Measurements from ENCODE around the gene ADH4.

DNA sequence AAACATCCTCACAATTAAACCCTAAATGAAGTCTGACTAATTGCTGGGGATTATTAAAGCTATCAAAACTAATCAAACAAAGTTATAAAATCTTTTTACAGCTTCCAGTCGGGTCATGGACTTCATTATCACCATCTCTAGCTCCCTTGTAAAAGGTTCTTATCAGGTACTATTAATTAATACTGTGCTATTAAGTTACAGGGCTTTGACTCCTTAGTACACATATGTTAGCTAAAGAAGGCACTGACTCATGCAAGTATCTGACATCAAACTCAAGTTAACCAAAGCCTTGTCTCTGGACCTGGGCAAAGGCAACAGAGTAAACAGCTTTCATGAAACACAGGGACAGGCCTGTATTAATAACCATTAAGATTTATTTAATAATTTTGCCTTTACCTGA, 7.9 kb upstream of the ADH4 start:
- TF ChIP-seq, protein P1, sequence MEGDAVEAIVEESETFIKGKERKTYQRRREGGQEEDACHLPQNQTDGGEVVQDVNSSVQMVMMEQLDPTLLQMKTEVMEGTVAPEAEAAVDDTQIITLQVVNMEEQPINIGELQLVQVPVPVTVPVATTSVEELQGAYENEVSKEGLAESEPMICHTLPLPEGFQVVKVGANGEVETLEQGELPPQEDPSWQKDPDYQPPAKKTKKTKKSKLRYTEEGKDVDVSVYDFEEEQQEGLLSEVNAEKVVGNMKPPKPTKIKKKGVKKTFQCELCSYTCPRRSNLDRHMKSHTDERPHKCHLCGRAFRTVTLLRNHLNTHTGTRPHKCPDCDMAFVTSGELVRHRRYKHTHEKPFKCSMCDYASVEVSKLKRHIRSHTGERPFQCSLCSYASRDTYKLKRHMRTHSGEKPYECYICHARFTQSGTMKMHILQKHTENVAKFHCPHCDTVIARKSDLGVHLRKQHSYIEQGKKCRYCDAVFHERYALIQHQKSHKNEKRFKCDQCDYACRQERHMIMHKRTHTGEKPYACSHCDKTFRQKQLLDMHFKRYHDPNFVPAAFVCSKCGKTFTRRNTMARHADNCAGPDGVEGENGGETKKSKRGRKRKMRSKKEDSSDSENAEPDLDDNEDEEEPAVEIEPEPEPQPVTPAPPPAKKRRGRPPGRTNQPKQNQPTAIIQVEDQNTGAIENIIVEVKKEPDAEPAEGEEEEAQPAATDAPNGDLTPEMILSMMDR (IDR thresholded peaks at IDR 0.05): no peak
- TF ChIP-seq POLR2A (IDR thresholded peaks at IDR 0.05): no peak

All from lower leg skin (tissue), 3 donors.